ENCODE data around the gene ELFN1.

The ELFN1 gene

DNA sequence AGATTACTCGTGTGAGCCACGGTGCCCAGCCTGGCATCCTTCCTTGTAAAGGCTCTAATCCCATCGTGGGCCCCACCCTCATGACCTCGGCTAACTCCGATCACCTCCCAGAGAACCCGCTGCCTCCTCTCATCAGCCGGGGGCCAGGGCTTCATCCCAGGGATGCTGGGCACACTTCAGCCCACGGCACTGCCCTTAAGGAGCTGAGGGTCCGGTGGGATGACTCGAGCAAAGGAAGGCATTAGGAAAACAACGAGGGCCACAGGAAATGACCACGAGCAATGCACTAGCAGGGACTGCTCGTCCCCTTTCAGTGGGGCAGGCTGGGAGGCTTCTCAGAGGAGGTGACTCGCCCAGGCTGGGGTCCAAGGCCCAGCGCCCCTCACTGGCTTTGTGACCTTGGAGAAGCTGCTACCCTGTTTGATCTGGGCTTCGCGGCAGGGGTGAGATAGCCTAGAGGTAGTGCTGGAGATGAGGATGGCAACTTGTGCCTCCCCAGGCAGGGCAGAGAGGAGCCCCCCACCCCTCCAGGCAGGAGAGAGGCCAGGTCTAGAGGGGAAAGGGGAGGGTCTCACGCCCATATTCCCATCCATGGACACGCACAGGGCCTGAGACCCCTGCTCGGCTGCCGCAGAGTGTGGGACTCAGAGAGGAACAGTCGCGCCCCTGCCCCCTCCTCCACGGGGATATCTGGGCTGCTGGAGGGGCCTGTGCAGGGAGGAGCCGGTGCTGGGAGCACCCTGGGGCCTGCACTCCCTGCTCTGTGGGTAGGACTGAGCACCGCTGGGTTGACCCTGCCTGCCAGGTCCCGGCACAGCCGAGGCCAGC is 26.8 kb downstream of the ELFN1 start:
- Histone ChIP-seq H3K27ac (replicated peaks) (no peak overlapping the region), H3K4me3 (replicated peaks; ENCODE audit: insufficient read depth, low read length) (no peak overlapping the region), H3K27me3 (ENCODE audit: insufficient read depth, poor library complexity, severe bottlenecking) (peaks cover 2% of the 10 kb centered on the region)
- TF ChIP-seq SPI1 (IDR thresholded peaks at IDR 0.05; ENCODE audit: borderline replicate concordance, low read depth), result no peak
- no peak for TF ChIP-seq GABPA (IDR thresholded peaks at IDR 0.05; ENCODE audit: low read depth)
- no peak for TF ChIP-seq POLR2AphosphoS5 (IDR thresholded peaks at IDR 0.05; ENCODE audit: low read depth)
- TF ChIP-seq, protein P1, sequence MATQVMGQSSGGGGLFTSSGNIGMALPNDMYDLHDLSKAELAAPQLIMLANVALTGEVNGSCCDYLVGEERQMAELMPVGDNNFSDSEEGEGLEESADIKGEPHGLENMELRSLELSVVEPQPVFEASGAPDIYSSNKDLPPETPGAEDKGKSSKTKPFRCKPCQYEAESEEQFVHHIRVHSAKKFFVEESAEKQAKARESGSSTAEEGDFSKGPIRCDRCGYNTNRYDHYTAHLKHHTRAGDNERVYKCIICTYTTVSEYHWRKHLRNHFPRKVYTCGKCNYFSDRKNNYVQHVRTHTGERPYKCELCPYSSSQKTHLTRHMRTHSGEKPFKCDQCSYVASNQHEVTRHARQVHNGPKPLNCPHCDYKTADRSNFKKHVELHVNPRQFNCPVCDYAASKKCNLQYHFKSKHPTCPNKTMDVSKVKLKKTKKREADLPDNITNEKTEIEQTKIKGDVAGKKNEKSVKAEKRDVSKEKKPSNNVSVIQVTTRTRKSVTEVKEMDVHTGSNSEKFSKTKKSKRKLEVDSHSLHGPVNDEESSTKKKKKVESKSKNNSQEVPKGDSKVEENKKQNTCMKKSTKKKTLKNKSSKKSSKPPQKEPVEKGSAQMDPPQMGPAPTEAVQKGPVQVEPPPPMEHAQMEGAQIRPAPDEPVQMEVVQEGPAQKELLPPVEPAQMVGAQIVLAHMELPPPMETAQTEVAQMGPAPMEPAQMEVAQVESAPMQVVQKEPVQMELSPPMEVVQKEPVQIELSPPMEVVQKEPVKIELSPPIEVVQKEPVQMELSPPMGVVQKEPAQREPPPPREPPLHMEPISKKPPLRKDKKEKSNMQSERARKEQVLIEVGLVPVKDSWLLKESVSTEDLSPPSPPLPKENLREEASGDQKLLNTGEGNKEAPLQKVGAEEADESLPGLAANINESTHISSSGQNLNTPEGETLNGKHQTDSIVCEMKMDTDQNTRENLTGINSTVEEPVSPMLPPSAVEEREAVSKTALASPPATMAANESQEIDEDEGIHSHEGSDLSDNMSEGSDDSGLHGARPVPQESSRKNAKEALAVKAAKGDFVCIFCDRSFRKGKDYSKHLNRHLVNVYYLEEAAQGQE (IDR thresholded peaks at IDR 0.05; ENCODE audit: insufficient replicate concordance, low read depth), result no peak
- TF ChIP-seq, protein P2, sequence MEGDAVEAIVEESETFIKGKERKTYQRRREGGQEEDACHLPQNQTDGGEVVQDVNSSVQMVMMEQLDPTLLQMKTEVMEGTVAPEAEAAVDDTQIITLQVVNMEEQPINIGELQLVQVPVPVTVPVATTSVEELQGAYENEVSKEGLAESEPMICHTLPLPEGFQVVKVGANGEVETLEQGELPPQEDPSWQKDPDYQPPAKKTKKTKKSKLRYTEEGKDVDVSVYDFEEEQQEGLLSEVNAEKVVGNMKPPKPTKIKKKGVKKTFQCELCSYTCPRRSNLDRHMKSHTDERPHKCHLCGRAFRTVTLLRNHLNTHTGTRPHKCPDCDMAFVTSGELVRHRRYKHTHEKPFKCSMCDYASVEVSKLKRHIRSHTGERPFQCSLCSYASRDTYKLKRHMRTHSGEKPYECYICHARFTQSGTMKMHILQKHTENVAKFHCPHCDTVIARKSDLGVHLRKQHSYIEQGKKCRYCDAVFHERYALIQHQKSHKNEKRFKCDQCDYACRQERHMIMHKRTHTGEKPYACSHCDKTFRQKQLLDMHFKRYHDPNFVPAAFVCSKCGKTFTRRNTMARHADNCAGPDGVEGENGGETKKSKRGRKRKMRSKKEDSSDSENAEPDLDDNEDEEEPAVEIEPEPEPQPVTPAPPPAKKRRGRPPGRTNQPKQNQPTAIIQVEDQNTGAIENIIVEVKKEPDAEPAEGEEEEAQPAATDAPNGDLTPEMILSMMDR (IDR thresholded peaks at IDR 0.05; ENCODE audit: insufficient read depth, low read length), result no peak
- DNase-seq (ENCODE audit: low read depth in 1 of 2, low spot score in 1 of 2), result no peak

DNA sequence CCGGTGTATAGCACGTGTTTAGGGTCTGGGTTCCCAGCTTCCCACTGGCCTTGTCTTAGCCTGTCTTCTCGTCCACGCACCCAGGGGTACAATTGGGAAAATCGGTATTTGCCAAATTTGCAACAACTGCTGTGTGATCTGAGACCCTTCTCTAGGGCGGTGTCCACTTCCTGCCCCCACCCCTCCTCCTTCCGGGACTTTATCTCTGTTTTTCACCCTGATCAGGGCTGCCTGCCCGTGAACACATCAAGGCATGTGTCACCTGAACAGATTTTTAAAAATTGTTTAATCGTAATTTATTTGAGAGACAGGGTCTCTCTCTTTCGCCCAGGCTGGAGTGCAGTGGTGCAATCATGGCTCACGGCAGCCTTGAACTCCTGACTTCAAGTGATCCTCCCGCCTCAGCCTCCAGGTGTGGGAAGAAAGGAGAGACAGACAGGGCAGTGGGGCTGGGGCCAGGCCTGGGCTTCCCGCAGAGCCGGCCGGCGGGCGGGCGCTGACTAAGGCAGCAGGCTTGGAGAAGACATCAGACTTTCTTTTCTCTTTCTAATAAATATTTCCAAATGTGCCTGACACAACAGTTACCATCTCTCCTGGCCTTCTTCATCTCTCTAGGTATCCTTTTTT is 27.5 kb downstream of the ELFN1 start:
- peaks cover 2% of the 10 kb centered on the region for H3K27me3 ChIP-seq (ENCODE audit: insufficient read depth, poor library complexity, severe bottlenecking)
- no peak for TF ChIP-seq POLR2AphosphoS5 (IDR thresholded peaks at IDR 0.05; ENCODE audit: low read depth)
- TF ChIP-seq, protein P2 (IDR thresholded peaks at IDR 0.05; ENCODE audit: insufficient read depth, low read length), result no peak
- TF ChIP-seq, protein P1 (IDR thresholded peaks at IDR 0.05; ENCODE audit: insufficient replicate concordance, low read depth), result no peak
- TF ChIP-seq SPI1 (IDR thresholded peaks at IDR 0.05; ENCODE audit: borderline replicate concordance, low read depth), result no peak
- TF ChIP-seq GABPA (IDR thresholded peaks at IDR 0.05; ENCODE audit: low read depth), result no peak
- H3K4me3 ChIP-seq (replicated peaks; ENCODE audit: insufficient read depth, low read length), result no peak overlapping the region
- DNase-seq (ENCODE audit: low read depth in 1 of 2, low spot score in 1 of 2), result no peak
- no peak overlapping the region for H3K27ac ChIP-seq (replicated peaks)

DNA sequence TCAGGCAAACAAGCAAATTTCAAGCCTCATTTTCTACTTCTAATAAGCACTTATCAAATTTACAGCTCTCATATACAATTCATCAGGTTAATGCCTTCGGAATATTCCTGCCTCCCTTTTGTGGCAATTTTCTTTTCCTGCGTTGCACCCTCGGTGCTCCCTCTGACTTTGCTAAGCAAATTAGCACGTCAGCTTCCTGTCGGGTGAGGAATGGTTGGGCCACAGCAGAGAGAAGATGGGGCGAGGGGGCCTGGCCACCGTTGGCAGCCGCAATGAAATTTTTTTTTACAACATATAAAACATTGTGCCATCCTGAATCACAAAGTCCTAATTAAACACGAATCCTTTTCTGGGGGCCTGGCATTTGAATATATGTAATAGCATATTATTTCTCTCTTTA is 28.1 kb downstream of the ELFN1 start:
- H3K27ac ChIP-seq (replicated peaks), result no peak overlapping the region
- TF ChIP-seq GABPA (IDR thresholded peaks at IDR 0.05; ENCODE audit: low read depth), result no peak
- TF ChIP-seq, protein P1 (IDR thresholded peaks at IDR 0.05; ENCODE audit: insufficient replicate concordance, low read depth), result no peak
- no peak for TF ChIP-seq SPI1 (IDR thresholded peaks at IDR 0.05; ENCODE audit: borderline replicate concordance, low read depth)
- TF ChIP-seq, protein P2 (IDR thresholded peaks at IDR 0.05; ENCODE audit: insufficient read depth, low read length), result no peak
- peaks cover 2% of the 10 kb centered on the region for H3K27me3 ChIP-seq (ENCODE audit: insufficient read depth, poor library complexity, severe bottlenecking)
- no peak for DNase-seq (ENCODE audit: low read depth in 1 of 2, low spot score in 1 of 2)
- no peak overlapping the region for H3K4me3 ChIP-seq (replicated peaks; ENCODE audit: insufficient read depth, low read length)
